ENCODE data around the gene TMEM219.

GRCh38 chr16:30006095-30006473, 44.2 kb downstream of the TMEM219 start:
- TF ChIP-seq CTCF (IDR thresholded peaks at IDR 0.05) (no peak), POLR2A (IDR thresholded peaks at IDR 0.05) (no peak)

Measured in transverse colon (tissue), 3 donors.